Smooth muscle cell (in vitro differentiated cells): Measurements from ENCODE around the gene GPATCH8. TPM values are rescaled to one million over a fixed set of nuclear protein-coding genes. Genes with fewer than 3 reads are reported as not detected.

Experiments used
- DNase-seq: peaks from one replicate; lab custom pipeline; 2025; ENCODE audit not compliant: unreplicated experiment; lab: John Stamatoyannopoulos, UW
- H2AFZ ChIP-seq: fragments of 200-600 bp; sonication (generic); 2 replicates; pipeline ENCODE4 v1.6.0; 2016; ENCODE audit warnings: antibody characterized with exemption, low read depth, mild to moderate bottlenecking
- H3F3A ChIP-seq: fragments of 200-600 bp; sonication (generic); 2 replicates; pipeline ENCODE4 v1.6.0; 2017; ENCODE audit warnings: antibody characterized with exemption, low read depth
- H3K27ac ChIP-seq: fragments of 200-600 bp; sonication (generic); 2 replicates; pipeline ENCODE4 v1.5.1; 2016; ENCODE audit warnings: low read depth, mild to moderate bottlenecking
- H3K27me3 ChIP-seq: fragments of 200-600 bp; sonication (generic); 2 replicates; pipeline ENCODE4 v1.6.1; 2016; ENCODE audit warnings: low read depth, mild to moderate bottlenecking
- H3K36me3 ChIP-seq: fragments of 200-600 bp; sonication (generic); 2 replicates; pipeline ENCODE4 v1.5.1; 2016; ENCODE audit warnings: low read depth
- H3K4me1 ChIP-seq: fragments of 200-600 bp; sonication (generic); 2 replicates; pipeline ENCODE4 v1.5.1; 2016; ENCODE audit warnings: low read depth
- H3K4me2 ChIP-seq: fragments of 200-600 bp; sonication (generic); 2 replicates; pipeline ENCODE4 v1.6.0; 2016; ENCODE audit warnings: mild to moderate bottlenecking
- H3K4me3 ChIP-seq: fragments of 200-600 bp; sonication (generic); 2 replicates; pipeline ENCODE4 v1.5.1; 2016; ENCODE audit warnings: mild to moderate bottlenecking
- H3K79me2 ChIP-seq: fragments of 200-600 bp; sonication (generic); 2 replicates; pipeline ENCODE4 v1.6.0; 2016; ENCODE audit warnings: low read depth, mild to moderate bottlenecking
- H3K9ac ChIP-seq: fragments of 200-600 bp; sonication (generic); 2 replicates; pipeline ENCODE4 v1.6.0; 2016; ENCODE audit warnings: low read depth
- H3K9me3 ChIP-seq: fragments of 200-600 bp; sonication (generic); replicated peaks from 2 replicates; pipeline ENCODE4 v1.5.1; 2016; ENCODE audit warnings: low read depth
- H4K20me1 ChIP-seq: fragments of 200-600 bp; sonication (generic); 2 replicates; pipeline ENCODE4 v1.6.0; 2016; ENCODE audit warnings: low read depth
- CTCF ChIP-seq: fragments of 200-600 bp; sonication (generic); IDR thresholded peaks from 2 replicates; pipeline ENCODE4 v1.5.1; 2017; ENCODE audit warnings: borderline replicate concordance, mild to moderate bottlenecking, antibody characterized with exemption; ENCODE audit not compliant: insufficient read depth, poor library complexity, severe bottlenecking
- WGBS: methylation state at CpG from one replicate; pipeline ENCODE4 v1.1.7; 2016; ENCODE audit warnings: low lambda C conversion rate; 5-methylcytosine and 5-hydroxymethylcytosine counted together
- polyA plus RNA-seq: library from polyadenylated mRNA; unstranded; fragments of >200 nt; fragmentation: Nextera tagmentation; extraction: Ambion mirVana; gene quantifications from 2 replicates; pipeline ENCODE4 v1.2.1, GENCODE V29; 2016
- total RNA-seq: library from RNA; depleted of rRNA; stranded (reverse); fragments of >200 nt; gene quantifications from 2 replicates; pipeline ENCODE4 v1.2.3, GENCODE V29; 2014

Gene GPATCH8
- total and polyA plus RNA-seq, 2 experiments from 2014 or later = 17.6 to 25.0 TPM

GRCh38 chr17:44414394-44415155 lies 88.6 kb downstream of the GPATCH8 start:
- Histone ChIP-seq H3K4me1 (no peaks in the 10 kb centered on the region), H3F3A (no peaks in the 10 kb centered on the region), H3K9ac (no peak overlapping the region), H3K9me3 (no peaks in the 10 kb centered on the region), H3K4me2 (no peak overlapping the region), H3K36me3 (peaks cover 7% of the 10 kb centered on the region), H4K20me1 (peaks cover 13% of the 10 kb centered on the region), H3K27ac (no peak overlapping the region), H3K4me3 (no peak overlapping the region), H3K27me3 (no peaks in the 10 kb centered on the region), H3K79me2 (no peaks in the 10 kb centered on the region), H2AFZ (no peak overlapping the region)
- WGBS = 100% methylated on average over 1 of the region's 1 CpG
- no peak for DNase-seq
- no peak for TF ChIP-seq CTCF

GRCh38 chr17:44409309-44410028 lies 93.7 kb downstream of the GPATCH8 start:
- H3F3A ChIP-seq = no peaks in the 10 kb centered on the region
- H3K9ac ChIP-seq = no peak overlapping the region
- no peak overlapping the region for H2AFZ ChIP-seq
- H3K9me3 ChIP-seq = no peaks in the 10 kb centered on the region
- no peak overlapping the region for H3K4me2 ChIP-seq
- no peak overlapping the region for H3K4me3 ChIP-seq
- H4K20me1 ChIP-seq = peaks cover 23% of the 10 kb centered on the region
- H3K4me1 ChIP-seq = no peaks in the 10 kb centered on the region
- H3K27me3 ChIP-seq = no peaks in the 10 kb centered on the region
- no peak for DNase-seq
- H3K27ac ChIP-seq = no peak overlapping the region
- no peak for TF ChIP-seq CTCF
- WGBS = 79% methylated on average over 7 of the region's 7 CpGs
- no peaks in the 10 kb centered on the region for H3K36me3 ChIP-seq
- H3K79me2 ChIP-seq = no peaks in the 10 kb centered on the region

- Histone ChIP-seq H3K4me1 (no peaks in the 10 kb centered on the region), H3F3A (no peaks in the 10 kb centered on the region), H4K20me1 (peaks cover 23% of the 10 kb centered on the region), H3K27ac (no peak overlapping the region), H3K9ac (no peak overlapping the region), H3K4me2 (no peak overlapping the region), H3K36me3 (no peaks in the 10 kb centered on the region), H3K4me3 (no peak overlapping the region), H3K27me3 (no peaks in the 10 kb centered on the region), H3K9me3 (no peaks in the 10 kb centered on the region), H2AFZ (no peak overlapping the region), H3K79me2 (no peaks in the 10 kb centered on the region)
- 91% methylated on average over 4 of the region's 4 CpGs for WGBS
- TF ChIP-seq CTCF = no peak
- no peak for DNase-seq
Observed at GRCh38 chr17:44408786-44409185, 94.4 kb downstream of the GPATCH8 start.
